ENCODE measurements around the gene NLK.
A peak's percentile ranks its signal among the peaks of the same experiment; 100 is the strongest.

Gene NLK

GRCh38 chr17:28042657-28042720 lies at the start of gene NLK:
Gene NLK, plus strand, starts transcription at chr17:28042677. Its CDS starts 197 bp downstream, at chr17:28042874.
- peak within 1 kb of the TSS; percentile 75 to 95 for H3K27ac ChIP-seq
- no peak for TF ChIP-seq CTCF (IDR thresholded peaks at IDR 0.05)
- no peak for DNase-seq (ENCODE audit: low spot score)
- peak within 1 kb of the TSS; percentile 94 for H3K4me3 ChIP-seq

GRCh38 chr17:27993161-27993695 lies 49.2 kb upstream of the NLK start:
- Histone ChIP-seq H3K4me3 (no peak overlapping the region), H3K27ac (no peak overlapping the region)
- TF ChIP-seq CTCF (IDR thresholded peaks at IDR 0.05) = no peak
- DNase-seq (ENCODE audit: low spot score) = no peak

GRCh38 chr17:27993723-27994310 lies 48.7 kb upstream of the NLK start:
- Histone ChIP-seq H3K27ac (no peak overlapping the region), H3K4me3 (no peak overlapping the region)
- DNase-seq (ENCODE audit: low spot score) = no peak
- TF ChIP-seq CTCF (IDR thresholded peaks at IDR 0.05) = no peak

GRCh38 chr17:27994586-27994985 lies 47.9 kb upstream of the NLK start:
- no peak overlapping the region for H3K27ac ChIP-seq
- no peak overlapping the region for H3K4me3 ChIP-seq
- DNase-seq (ENCODE audit: low spot score) = no peak
- TF ChIP-seq CTCF (IDR thresholded peaks at IDR 0.05) = no peak

GRCh38 chr17:27995554-27995953 lies 46.9 kb upstream of the NLK start:
- Histone ChIP-seq H3K4me3 (no peak overlapping the region), H3K27ac (no peak overlapping the region)
- no peak for DNase-seq (ENCODE audit: low spot score)
- TF ChIP-seq CTCF (IDR thresholded peaks at IDR 0.05) = no peak

GRCh38 chr17:27996202-27997043 lies 46.1 kb upstream of the NLK start:
- no peak overlapping the region for H3K4me3 ChIP-seq
- TF ChIP-seq CTCF (IDR thresholded peaks at IDR 0.05) = no peak
- DNase-seq (ENCODE audit: low spot score) = no peak
- no peak overlapping the region for H3K27ac ChIP-seq

GRCh38 chr17:27997044-27997401 lies 45.5 kb upstream of the NLK start:
- Histone ChIP-seq H3K4me3 (no peak overlapping the region), H3K27ac (no peak overlapping the region)
- TF ChIP-seq CTCF (IDR thresholded peaks at IDR 0.05) = no peak
- no peak for DNase-seq (ENCODE audit: low spot score)

Measured in coronary artery (tissue), 2 donors.